ENCODE data around the gene TPO.
"Not testable (repeated sequence)": the region's sequence is repeated elsewhere in the genome, so short reads cannot be mapped to it uniquely, and the experiment has no call there.

Gene TPO

GRCh38 chr2:1498176-1498575, 84.9 kb downstream of the TPO start:
- no peak overlapping the region for H3K4me3 ChIP-seq (ENCODE audit: low read depth, low read length)

GRCh38 chr2:1499033-1499795, 86.0 kb downstream of the TPO start:
- H3K4me3 ChIP-seq (ENCODE audit: low read depth, low read length): no peak overlapping the region

DNA sequence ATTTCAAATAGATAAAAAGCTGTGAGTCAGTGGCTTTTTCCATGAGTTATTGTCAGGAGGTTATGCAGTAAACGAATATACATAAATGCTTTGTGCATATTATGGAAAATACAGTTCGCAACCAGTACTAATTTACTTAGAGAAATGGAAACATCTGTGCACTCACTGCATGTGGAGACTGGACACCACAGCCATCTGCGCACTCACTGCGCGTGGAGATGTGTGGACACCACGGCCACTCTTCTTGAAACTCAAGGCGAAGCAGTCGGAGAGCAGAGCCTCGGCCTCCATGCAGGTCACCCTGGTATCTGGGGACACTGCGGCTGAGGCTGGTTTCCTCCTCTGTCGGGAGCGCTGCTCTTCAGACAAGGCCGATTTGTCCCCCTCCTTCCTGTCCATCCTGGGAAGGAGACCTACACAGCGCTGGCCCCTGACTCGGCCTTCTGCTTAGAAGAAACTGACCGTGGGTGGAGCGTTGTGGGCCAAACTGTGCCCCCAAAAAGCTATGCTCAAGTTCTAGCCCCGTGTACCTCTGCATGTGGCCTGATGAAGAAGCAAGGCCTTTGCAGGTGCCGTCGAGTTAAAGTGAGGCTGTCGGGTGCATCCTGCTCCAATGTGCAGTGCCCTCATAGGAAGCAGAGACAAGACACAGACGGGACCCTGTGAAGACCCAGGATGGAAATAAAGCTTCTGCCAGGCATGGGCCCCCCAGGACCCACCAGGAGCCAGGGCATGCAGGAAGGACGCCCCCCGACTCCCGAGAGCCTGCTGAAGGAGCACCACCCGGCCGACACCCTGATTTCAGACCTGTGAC, 88.0 kb downstream of the TPO start:
- no peak overlapping the region for H3K4me3 ChIP-seq (ENCODE audit: low read depth, low read length)

DNA sequence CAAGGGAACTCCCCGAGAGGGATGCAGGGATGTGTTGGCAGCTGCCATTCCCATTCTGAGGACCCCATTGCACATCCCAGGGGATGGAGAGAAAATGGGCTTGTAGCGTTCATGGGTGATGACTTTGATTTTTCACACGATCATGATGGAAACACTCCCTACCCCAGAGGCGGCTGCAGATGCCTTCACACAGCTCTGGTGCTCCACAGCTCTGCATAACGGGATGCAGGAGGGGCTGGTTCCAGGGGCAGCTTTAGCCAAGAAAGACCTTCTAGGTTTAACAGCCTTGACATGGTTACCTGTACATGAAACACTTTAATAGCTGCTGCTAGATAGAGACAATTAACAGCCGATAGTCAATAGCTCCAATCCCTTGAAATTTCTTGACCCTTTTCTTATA, 88.7 kb downstream of the TPO start:
- H3K4me3 ChIP-seq (ENCODE audit: low read depth, low read length): no peak overlapping the region

- H3K4me3 ChIP-seq (ENCODE audit: low read depth, low read length): no peak overlapping the region
Observed at GRCh38 chr2:1502891-1503304, 89.6 kb downstream of the TPO start.

GRCh38 chr2:1503471-1504310, 90.4 kb downstream of the TPO start:
- no peak overlapping the region for H3K4me3 ChIP-seq (ENCODE audit: low read depth, low read length)

GRCh38 chr2:1504311-1504750, 91.1 kb downstream of the TPO start:
- H3K4me3 ChIP-seq (ENCODE audit: low read depth, low read length): no peak overlapping the region

- no peak overlapping the region for H3K4me3 ChIP-seq (ENCODE audit: low read depth, low read length)
Observed at GRCh38 chr2:1505031-1505441, 91.8 kb downstream of the TPO start.

DNA sequence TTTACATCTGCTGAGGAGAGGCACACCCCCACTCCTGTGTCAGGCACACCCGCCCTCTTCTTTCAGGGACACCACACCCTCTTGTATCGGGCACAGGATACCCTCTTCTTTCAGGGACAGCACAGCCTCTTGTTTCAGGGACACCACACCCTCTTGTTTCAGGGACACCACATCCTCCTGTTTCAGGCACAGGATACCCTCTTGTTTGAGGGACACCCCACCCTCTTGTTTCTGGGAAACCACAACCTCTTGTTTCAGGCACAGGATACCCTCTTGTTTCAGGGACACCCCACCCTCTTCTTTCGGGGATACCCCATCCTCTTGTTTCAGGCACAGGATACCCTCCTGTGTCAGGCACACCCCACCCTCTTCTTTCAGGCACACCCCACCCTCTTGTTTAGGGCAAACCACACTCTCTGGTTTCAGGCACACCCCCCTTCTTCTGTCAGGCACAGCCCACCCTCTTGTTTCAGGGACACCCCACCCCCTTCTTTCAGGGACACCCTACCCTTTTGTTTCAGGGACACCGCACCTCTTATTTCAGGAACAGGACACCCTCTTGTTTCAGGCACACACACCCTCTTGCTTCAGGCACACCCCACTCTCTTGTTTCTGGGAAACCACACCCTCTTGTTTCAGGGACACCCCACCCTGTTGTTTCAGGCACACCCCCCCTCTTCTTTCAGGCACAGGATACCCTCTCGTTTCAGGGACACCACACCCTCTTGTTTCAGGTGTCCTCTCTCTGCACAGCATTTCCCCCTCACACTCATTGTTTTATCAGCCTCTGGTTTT, 96.2 kb downstream of the TPO start:
- no peak overlapping the region for H3K4me3 ChIP-seq (ENCODE audit: low read depth, low read length)

DNA sequence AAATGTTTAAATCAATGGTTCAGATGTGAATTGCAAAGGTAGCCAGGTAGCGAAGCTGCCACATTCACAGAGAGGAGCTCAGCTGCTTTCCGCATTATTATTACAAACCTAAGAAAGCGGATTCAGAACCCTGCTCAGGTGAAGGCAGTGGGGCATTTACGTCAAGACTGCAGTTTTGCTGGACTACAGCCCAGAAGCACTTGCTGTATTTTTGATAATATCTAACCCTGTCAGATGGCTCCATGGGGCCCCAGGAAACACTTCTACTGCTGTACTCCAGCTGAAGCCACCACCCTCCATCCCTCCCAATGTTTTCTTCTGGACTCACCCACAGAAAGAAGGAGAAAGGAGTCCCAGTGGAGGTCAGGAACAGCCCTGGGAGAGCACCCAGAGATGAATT, 96.9 kb downstream of the TPO start:
- H3K4me3 ChIP-seq (ENCODE audit: low read depth, low read length): no peak overlapping the region

DNA sequence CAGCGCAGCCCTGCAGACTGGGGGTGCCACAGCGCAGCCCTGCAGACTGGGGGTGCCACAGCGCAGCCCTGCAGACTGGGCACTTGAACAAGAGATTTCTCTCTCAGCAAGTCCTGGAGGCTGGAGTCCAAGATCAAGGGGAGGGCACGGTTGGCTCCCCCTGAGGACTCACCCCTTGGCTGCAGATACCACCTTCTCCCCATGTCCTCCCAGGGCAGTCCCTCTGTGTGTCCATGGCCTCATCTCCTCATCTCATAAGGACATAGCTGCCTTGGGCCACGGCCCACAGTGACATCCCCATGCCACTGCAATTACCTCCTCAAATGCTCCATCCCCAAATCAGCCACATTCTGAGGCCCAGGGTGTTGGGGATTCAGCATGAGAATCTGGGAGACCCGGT, 98.2 kb downstream of the TPO start:
- H3K4me3 ChIP-seq (ENCODE audit: low read depth, low read length): no peak overlapping the region

DNA sequence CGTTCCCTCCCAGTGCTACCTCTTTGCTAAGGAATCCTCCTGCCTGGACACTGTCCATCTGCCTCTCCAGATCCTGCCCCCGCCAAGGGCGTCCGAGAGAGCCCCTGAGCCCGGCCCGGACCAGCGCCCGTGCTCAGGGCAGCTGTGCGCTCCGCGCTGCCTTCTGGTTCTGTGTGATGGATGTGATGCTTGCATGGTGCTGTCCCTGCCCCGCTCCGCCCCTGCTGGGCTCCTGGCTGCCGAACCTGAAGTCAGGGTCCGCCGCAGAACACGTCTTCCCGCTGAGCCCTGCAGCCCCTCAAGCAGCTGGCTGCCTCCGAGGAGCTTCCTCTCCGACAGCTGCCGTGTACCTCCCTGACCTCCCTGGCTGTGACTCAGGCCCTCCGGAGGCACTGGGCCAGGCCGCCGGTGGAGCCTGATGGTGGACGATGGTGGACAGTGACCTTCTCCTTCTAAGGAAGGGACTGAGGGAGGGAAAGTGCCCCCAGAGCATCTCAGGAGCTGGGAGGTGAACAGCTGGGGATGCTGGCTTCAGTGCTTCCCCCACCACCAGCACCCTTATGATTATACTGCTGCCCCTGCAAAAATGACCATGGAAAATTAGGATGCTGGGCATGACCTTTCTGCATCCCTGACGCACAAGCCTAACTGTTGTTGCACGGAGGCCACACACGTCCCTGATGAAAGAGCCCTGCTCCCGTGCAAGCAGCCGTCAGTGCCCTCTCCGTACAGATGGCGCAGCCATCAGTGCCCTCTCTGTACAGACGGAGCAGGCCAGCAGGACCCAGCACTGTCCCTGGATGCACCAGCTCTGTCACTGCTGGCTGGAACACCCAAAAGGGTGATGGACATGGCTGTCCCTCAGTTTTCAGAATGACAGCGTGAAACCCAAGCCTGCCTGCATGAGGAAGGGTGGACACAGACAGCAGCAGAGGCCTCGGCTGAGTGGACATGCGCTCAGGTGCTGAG, 99.3 kb downstream of the TPO start:
- H3K4me3 ChIP-seq (ENCODE audit: low read depth, low read length): no peak overlapping the region

- H3K4me3 ChIP-seq (ENCODE audit: low read depth, low read length): no peak overlapping the region
Observed at GRCh38 chr2:1514391-1515072, 101.3 kb downstream of the TPO start.

DNA sequence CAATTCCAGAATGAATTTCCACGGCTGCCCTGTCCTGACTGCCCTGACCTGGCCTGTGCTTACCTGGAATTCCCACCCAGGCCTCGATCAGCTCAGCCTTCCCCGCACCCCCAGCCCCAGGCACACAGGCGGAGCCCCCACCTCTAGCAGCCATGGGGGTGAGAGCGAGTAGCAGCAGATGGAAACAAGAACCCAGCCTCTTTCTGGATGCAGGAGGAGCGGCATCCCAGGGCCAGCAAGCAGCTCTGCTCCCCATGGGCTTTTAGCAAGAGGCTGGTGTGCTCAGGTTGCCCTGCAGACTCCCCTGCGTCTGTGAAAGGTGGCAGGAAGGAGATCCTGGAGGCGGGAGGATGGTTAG, 101.8 kb downstream of the TPO start:
- no peak overlapping the region for H3K4me3 ChIP-seq (ENCODE audit: low read depth, low read length)

DNA sequence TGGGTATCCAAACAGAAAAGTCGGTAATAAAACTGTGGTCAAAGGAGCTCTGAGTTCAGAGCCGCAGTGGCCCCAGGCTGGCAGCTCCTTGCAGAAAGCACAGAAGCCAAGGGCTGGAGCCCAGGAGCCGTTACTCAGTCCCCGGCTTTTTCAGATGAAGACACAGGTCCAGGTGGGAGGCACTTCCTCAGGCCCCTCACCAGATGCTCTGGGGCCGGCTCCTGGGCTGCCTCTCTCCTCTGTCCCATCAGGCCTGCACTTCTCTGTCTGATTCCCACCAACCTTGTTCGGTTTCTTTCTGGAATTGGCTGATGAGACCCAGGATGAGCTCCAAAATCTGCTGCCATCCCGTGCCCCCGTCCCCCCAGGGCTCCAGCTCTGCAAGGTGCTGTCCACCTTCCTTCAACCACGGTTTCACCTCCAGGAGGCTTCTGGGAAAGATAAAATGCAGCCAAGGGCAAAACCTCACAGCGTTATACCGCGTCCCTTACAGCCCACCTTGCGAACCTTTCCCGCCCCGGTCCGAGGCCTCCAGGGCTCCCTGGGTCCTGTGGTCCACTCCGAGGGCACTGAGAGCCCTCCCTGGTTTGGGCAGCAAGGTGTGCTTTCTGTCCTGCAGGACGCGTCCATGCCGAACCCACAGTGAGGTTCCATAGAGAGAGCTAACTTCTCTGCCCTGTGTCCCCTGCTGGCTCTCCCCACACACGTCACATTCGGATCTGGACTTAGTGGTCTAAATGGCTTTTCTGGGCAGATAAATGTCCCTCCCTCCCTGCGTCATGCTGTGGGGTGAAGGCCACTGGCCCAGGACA, 102.9 kb downstream of the TPO start:
- no peak overlapping the region for H3K4me3 ChIP-seq (ENCODE audit: low read depth, low read length)

GRCh38 chr2:1516798-1517060, 103.5 kb downstream of the TPO start:
- H3K4me3 ChIP-seq (ENCODE audit: low read depth, low read length): no peak overlapping the region

DNA sequence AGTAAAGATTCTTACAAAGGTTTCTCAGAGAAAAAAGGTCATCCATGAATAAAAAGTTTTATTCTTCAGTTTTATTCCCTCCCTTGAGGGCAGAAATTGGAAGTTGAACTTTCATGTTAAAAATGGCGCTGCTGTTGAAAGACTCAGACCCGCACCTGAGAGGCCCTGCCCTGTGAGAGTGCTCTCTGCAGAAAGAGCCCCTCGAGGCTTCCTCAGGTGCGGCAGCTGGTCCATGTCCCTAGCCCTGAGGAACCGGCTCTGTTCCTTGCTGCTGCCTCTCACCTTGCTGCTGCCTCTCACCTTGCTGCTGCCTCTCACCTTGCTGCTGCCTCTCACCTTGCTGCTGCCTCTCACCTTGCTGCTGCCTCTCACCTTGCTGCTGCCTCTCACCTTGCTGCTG, 104.0 kb downstream of the TPO start:
- H3K4me3 ChIP-seq (ENCODE audit: low read depth, low read length): not testable (repeated sequence)

DNA sequence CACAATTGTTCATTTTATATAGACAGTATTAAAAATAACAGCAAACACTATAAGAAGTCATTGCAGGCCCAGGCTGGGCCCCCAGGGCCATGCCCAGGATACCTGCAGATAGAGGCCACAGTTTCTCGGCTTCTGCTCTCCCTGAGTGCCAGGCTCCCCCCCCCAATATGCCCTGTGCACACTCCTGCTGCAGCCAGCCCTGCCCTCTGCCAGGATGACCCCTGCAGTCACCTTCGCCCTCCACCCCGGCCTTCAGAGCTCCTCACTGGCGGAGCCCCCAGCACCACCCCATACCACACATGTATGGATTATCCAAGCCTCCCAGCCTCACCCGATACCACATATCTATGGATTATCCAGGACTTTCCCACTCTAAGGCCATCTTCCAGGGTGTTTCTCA, 104.5 kb downstream of the TPO start:
- H3K4me3 ChIP-seq (ENCODE audit: low read depth, low read length): no peak overlapping the region
